Tibial artery (tissue), 4 donors: ENCODE results near the gene EIF4A3.

ENCODE experiments used
- DNase-seq, 2 donors: peaks; one replicate each; pipeline ENCODE4 v3.0.0-alpha.2; 2019
- H3K27ac ChIP-seq, 2 donors: fragments of 200-600 bp; sonication (generic) in 1 of 2; 1 replicate in 1 of 2; 2 replicates in 1 of 2; pipeline ENCODE4 v1.5.1; 2018 to 2019; ENCODE audit warnings: mild to moderate bottlenecking in 1 of 2
- H3K27me3 ChIP-seq, 2 donors: fragments of 200-600 bp; sonication (generic) in 1 of 2; one replicate each; pipeline versions ENCODE4 v1.5.1 to v1.6.0; 2016 to 2019
- H3K36me3 ChIP-seq, 3 donors: fragments of 200-600 bp; sonication (generic) in 2 of 3; one replicate each; pipeline ENCODE4 v1.5.1; 2016 to 2019; ENCODE audit warnings: mild to moderate bottlenecking in 2 of 3
- H3K4me1 ChIP-seq, 4 donors: fragments of 200-600 bp; sonication (generic) in 2 of 4; 1 replicate in 3 of 4; 2 replicates in 1 of 4; pipeline ENCODE4 v1.5.1; 2016 to 2019
- H3K4me3 ChIP-seq, 2 donors: fragments of 200-600 bp; sonication (generic) in 1 of 2; 1 replicate in 1 of 2; 2 replicates in 1 of 2; pipeline ENCODE4 v1.5.1; 2018 to 2019; ENCODE audit warnings: mild to moderate bottlenecking in 2 of 2
- H3K9me3 ChIP-seq, 3 donors: fragments of 200-600 bp; sonication (generic) in 1 of 3; one replicate each; pipeline ENCODE4 v1.5.1; 2016 to 2019
- CTCF ChIP-seq, 2 experiments: fragments of 200-600 bp in 1 of 2; fragments of 450-650 bp in 1 of 2; IDR thresholded peaks; one replicate each; pipeline ENCODE4 v1.5.1; 2017 to 2019; ENCODE audit warnings: antibody characterized with exemption in 2 of 2, mild to moderate bottlenecking in 1 of 2, moderate library complexity in 1 of 2
- intact Hi-C: fragments of 100-400 bp; cut with DNase I; formaldehyde crosslinking; loops from one replicate; pipeline ENCODE4 v1.15.0; 2023; ENCODE audit warnings: low total_unique reads

Gene EIF4A3

DNA sequence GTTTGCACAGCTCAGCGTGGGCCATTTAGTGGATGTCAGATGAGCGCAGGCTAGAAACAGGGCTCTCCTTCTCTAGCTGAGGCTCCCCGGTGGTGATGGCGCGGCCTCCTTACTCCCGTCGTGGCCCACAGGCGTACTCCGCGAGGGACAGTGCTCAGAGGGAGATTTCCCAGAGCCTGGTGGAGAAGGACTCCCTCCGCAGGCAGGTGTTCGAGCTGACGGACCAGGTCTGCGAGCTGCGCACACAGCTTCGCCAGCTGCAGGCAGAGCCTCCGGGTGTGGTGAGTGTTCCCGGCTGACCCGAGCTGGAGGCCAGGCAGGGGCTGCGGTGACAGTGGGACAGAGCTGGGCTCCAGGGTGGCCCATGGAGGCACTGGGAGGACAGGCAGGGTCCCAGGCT lies 44.3 kb upstream of the EIF4A3 start:
- TF ChIP-seq CTCF (IDR thresholded peaks at IDR 0.05), result no peak
- H3K9me3 ChIP-seq, result no peaks in the 10 kb centered on the region
- H3K4me3 ChIP-seq, result no peak overlapping the region
- peaks cover 0 to 69% of the 10 kb centered on the region in 2 donors for H3K27me3 ChIP-seq
- peaks cover 0 to 19% (median 10%) of the 10 kb centered on the region in 4 donors for H3K4me1 ChIP-seq
- no peaks in the 10 kb centered on the region for H3K36me3 ChIP-seq
- intact Hi-C loops, result loop anchor here (10.0 kb wide), 1 partner anchor 174 kb away; no protein-coding TSS in a partner anchor
- no peak overlapping the region for H3K27ac ChIP-seq
- DNase-seq, result no peak

DNA sequence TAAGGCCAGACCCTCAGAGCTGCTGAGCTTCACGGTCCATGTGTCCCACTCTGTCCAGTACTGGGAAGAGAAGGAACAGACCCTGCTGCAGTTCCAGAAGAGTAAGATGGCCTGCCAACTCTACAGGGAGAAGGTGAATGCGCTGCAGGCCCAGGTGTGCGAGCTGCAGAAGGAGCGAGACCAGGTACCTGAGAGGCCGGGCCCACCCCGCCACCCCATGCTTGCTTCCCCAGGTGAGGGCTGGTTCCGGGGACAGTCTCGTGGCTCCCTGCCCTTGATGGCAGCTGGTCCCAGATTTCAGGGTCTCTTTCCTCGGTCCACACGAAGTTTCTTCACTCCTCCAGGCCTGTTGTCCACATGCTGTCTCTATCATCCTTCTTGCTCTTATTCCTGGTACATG lies 43.8 kb upstream of the EIF4A3 start:
- H3K9me3 ChIP-seq, result no peaks in the 10 kb centered on the region
- no peaks in the 10 kb centered on the region for H3K36me3 ChIP-seq
- intact Hi-C loops, result loop anchor here (10.0 kb wide), 1 partner anchor 174 kb away; no protein-coding TSS in a partner anchor
- H3K27me3 ChIP-seq, result peaks cover 0 to 64% of the 10 kb centered on the region in 2 donors
- no peak overlapping the region for H3K27ac ChIP-seq
- TF ChIP-seq CTCF (IDR thresholded peaks at IDR 0.05), result no peak
- no peak overlapping the region for H3K4me3 ChIP-seq
- no peak for DNase-seq
- peaks cover 0 to 19% (median 10%) of the 10 kb centered on the region in 4 donors for H3K4me1 ChIP-seq

DNA sequence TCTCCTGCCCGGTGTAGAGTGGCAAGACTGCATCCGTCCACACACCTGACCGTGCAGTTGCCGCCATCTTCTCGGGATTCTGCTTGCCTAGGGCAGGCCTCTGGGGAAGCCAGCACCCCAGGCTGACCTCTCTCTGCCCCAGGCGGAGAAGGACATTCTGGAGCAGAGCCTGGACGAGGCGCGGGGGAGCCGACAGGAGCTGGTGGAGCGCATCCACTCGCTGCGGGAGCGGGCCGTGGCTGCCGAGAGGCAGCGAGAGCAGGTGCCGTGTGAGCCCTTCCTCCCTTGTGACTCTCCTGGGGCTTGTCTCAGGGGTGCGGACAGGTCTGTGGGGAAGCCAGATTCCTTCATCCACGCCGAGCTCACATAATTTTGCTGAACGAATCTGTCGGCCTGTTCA lies 42.7 kb upstream of the EIF4A3 start:
- intact Hi-C loops, result loop anchor here (10.0 kb wide), 1 partner anchor 175 kb away; no protein-coding TSS in a partner anchor
- no peak for DNase-seq
- peaks cover 0 to 53% of the 10 kb centered on the region in 2 donors for H3K27me3 ChIP-seq
- no peak overlapping the region for H3K4me3 ChIP-seq
- peaks cover 0 to 19% (median 10%) of the 10 kb centered on the region in 4 donors for H3K4me1 ChIP-seq
- no peak overlapping the region for H3K27ac ChIP-seq
- no peaks in the 10 kb centered on the region for H3K36me3 ChIP-seq
- no peak for TF ChIP-seq CTCF (IDR thresholded peaks at IDR 0.05)
- H3K9me3 ChIP-seq, result no peaks in the 10 kb centered on the region

DNA sequence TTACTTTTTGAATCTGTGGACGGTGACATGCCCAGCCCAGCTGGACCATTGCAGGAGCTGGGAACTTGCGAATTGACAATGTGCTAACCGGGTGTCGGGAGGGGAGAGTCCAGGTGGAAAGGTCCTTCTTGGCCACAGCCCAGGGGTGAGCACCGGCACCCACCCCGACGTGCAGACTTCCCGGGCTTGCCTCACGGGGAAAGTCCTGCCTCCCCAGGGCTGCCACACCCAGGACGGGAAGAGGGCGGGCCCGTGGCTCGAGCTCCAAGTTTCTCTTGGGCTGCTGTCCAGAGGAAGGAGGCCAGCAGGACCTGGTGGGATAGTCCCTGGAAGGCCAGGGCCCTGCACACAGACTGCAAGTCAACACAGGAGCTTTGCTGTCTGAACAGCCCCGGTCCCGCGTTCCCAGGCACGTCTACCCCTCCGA lies 40.6 kb upstream of the EIF4A3 start:
- Histone ChIP-seq H3K4me3 (no peak overlapping the region), H3K4me1 (peaks cover 0 to 17% (median 10%) of the 10 kb centered on the region in 4 donors), H3K9me3 (no peaks in the 10 kb centered on the region), H3K27ac (no peak overlapping the region), H3K27me3 (peaks cover 0 to 58% of the 10 kb centered on the region in 2 donors), H3K36me3 (no peaks in the 10 kb centered on the region)
- intact Hi-C loops, result no loop called here
- TF ChIP-seq CTCF (IDR thresholded peaks at IDR 0.05), result no peak
- no peak for DNase-seq

GRCh38 chr17:80187090-80187489 lies 40.2 kb upstream of the EIF4A3 start:
- no peak for DNase-seq
- H3K36me3 ChIP-seq, result no peaks in the 10 kb centered on the region
- no peak for TF ChIP-seq CTCF (IDR thresholded peaks at IDR 0.05)
- H3K27me3 ChIP-seq, result peaks cover 0 to 63% of the 10 kb centered on the region in 2 donors
- H3K9me3 ChIP-seq, result no peaks in the 10 kb centered on the region
- H3K27ac ChIP-seq, result no peak overlapping the region
- intact Hi-C loops, result no loop called here
- peaks cover 0 to 13% (median 8%) of the 10 kb centered on the region in 4 donors for H3K4me1 ChIP-seq
- H3K4me3 ChIP-seq, result no peak overlapping the region

- intact Hi-C loops, result no loop called here
- TF ChIP-seq CTCF (IDR thresholded peaks at IDR 0.05), result no peak
- H3K9me3 ChIP-seq, result no peaks in the 10 kb centered on the region
Observed at GRCh38 chr17:80185968-80186367, 39.0 kb upstream of the EIF4A3 start.

More at GRCh38 chr17:80185968-80186367, 39.0 kb upstream of the EIF4A3 start:
- Histone ChIP-seq H3K36me3 (no peaks in the 10 kb centered on the region), H3K27ac (no peak overlapping the region), H3K4me3 (no peak overlapping the region), H3K27me3 (peaks cover 0 to 69% of the 10 kb centered on the region in 2 donors), H3K4me1 (peaks cover 0 to 5% (median 4%) of the 10 kb centered on the region in 4 donors)
- no peak for DNase-seq
